Activated CD8-positive, alpha-beta memory T cell treated with anti-CD3 and anti-CD28 coated beads for 48 hours (primary cell): ENCODE results near the gene KRT32.

ENCODE experiments used
- DNase-seq, 3 experiments: peaks; one replicate each; pipeline ENCODE4 v3.0.0-alpha.2; 2020; ENCODE audit warnings: low read depth in 2 of 3, low spot score in 2 of 3

Gene KRT32

GRCh38 chr17:41466988-41467387 lies at the start of gene KRT32:
Gene KRT32, minus strand, starts transcription at chr17:41467386. Its CDS starts 61 bp downstream, at chr17:41467325.
- DNase-seq = no peak

- DNase-seq = no peak
These were observed 49.7 kb upstream of the KRT32 start for GRCh38 chr17:41516830-41517283.

GRCh38 chr17:41516147-41516829 lies 49.1 kb upstream of the KRT32 start:
- no peak for DNase-seq

- no peak for DNase-seq
These were observed 46.0 kb upstream of the KRT32 start for GRCh38 chr17:41513168-41513547.

GRCh38 chr17:41512546-41513167 lies 45.5 kb upstream of the KRT32 start:
- DNase-seq = no peak

- DNase-seq = no peak
These were observed 44.5 kb upstream of the KRT32 start for GRCh38 chr17:41511716-41512115.

- no peak for DNase-seq
These were observed 43.9 kb upstream of the KRT32 start for GRCh38 chr17:41511116-41511515.

GRCh38 chr17:41510251-41511065 lies 43.3 kb upstream of the KRT32 start:
- no peak for DNase-seq

GRCh38 chr17:41507315-41507880 lies 40.2 kb upstream of the KRT32 start:
- no peak for DNase-seq

GRCh38 chr17:41505809-41506767 lies 38.9 kb upstream of the KRT32 start:
- DNase-seq = no peak

- no peak for DNase-seq
These were observed 38.0 kb upstream of the KRT32 start, which contains the start of gene KRT13 for GRCh38 chr17:41505007-41505808. Gene KRT13, minus strand, starts transcription at chr17:41505612. Its CDS starts 62 bp downstream, at chr17:41505550.

- no peak for DNase-seq
These were observed 37.2 kb upstream of the KRT32 start for GRCh38 chr17:41504246-41504977.

- no peak for DNase-seq
These were observed 36.0 kb upstream of the KRT32 start for GRCh38 chr17:41503202-41503601.

GRCh38 chr17:41500131-41500911 lies 33.1 kb upstream of the KRT32 start:
- DNase-seq = no peak

- DNase-seq = no peak
These were observed 32.5 kb upstream of the KRT32 start for GRCh38 chr17:41499714-41500113.

- DNase-seq = no peak
These were observed 31.1 kb upstream of the KRT32 start for GRCh38 chr17:41498276-41498675.

GRCh38 chr17:41496803-41497484 lies 29.8 kb upstream of the KRT32 start:
- peak; percentile 32 to 62 (median 32) for DNase-seq

- DNase-seq = no peak
These were observed 27.3 kb upstream of the KRT32 start for GRCh38 chr17:41494524-41494923.
